Neuron (in vitro differentiated cells): ENCODE measurements around the gene SLC29A3.
"Not testable (repeated sequence)": the region's sequence is repeated elsewhere in the genome, so short reads cannot be mapped to it uniquely, and the experiment has no call there.

Experiments
- H2AFZ ChIP-seq: one replicate; pipeline ENCODE4 v1.6.1; 2013; ENCODE audit warnings: low read depth, mild to moderate bottlenecking, inconsistent platforms, low read length, moderate library complexity
- H3K27me3 ChIP-seq: one replicate; pipeline ENCODE4 v1.6.1; 2013; ENCODE audit warnings: low read length; ENCODE audit not compliant: insufficient read depth
- H3K36me3 ChIP-seq: one replicate; pipeline ENCODE4 v1.6.1; 2013; ENCODE audit warnings: low read length; ENCODE audit not compliant: insufficient read depth
- H3K4me1 ChIP-seq: one replicate; pipeline ENCODE4 v1.6.1; 2013; ENCODE audit warnings: low read length; ENCODE audit not compliant: insufficient read depth
- H3K4me3 ChIP-seq: 2 replicates; pipeline ENCODE4 v1.5.1; 2013; ENCODE audit warnings: mild to moderate bottlenecking, low read length, moderate library complexity
- H3K9me3 ChIP-seq: one replicate; pipeline ENCODE4 v1.6.1; 2013; ENCODE audit warnings: low read length

SLC29A3 gene

DNA sequence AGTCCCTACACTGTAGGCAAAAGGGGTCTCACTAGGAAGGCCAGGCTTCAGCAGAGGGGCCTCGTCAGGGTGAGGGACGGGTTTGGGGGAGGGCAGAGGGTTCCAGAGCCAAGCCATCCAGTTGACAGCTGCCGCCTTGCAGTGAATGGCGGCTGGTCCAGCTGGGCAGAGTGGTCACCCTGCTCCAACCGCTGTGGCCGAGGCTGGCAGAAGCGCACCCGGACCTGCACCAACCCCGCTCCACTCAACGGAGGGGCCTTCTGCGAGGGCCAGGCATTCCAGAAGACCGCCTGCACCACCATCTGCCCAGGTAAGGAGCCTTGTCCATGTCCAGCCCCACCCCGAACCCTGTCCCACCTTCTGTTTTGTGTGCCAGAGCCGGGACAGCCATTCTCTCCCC, 31.6 kb upstream of the SLC29A3 start:
- Histone ChIP-seq H3K9me3 (no peaks in the 10 kb centered on the region), H3K27me3 (peaks cover 3% of the 10 kb centered on the region), H2AFZ (no peak overlapping the region), H3K36me3 (no peaks in the 10 kb centered on the region), H3K4me3 (no peak overlapping the region), H3K4me1 (no peaks in the 10 kb centered on the region)

DNA sequence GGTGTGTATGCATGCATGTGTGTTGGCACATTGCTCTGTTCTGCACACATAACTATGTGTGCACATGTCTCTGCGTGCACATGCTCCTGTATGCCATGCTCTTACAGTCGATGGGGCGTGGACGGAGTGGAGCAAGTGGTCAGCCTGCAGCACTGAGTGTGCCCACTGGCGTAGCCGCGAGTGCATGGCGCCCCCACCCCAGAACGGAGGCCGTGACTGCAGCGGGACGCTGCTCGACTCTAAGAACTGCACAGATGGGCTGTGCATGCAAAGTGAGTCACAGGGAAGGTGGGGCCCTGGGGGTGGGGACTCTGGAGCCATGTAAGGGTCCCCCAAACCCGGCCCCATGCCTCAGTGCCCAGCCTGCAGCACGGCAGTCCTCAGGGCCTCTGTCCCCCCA, 30.6 kb upstream of the SLC29A3 start:
- Histone ChIP-seq H3K9me3 (no peaks in the 10 kb centered on the region), H2AFZ (no peak overlapping the region), H3K4me3 (no peak overlapping the region), H3K27me3 (peaks cover 3% of the 10 kb centered on the region), H3K4me1 (no peaks in the 10 kb centered on the region), H3K36me3 (no peaks in the 10 kb centered on the region)

GRCh38 chr10:71289421-71290130, 29.5 kb upstream of the SLC29A3 start:
- Histone ChIP-seq H3K9me3 (no peaks in the 10 kb centered on the region), H3K4me1 (no peaks in the 10 kb centered on the region), H3K4me3 (no peak overlapping the region), H3K27me3 (peaks cover 5% of the 10 kb centered on the region), H3K36me3 (no peaks in the 10 kb centered on the region), H2AFZ (no peak overlapping the region)

DNA sequence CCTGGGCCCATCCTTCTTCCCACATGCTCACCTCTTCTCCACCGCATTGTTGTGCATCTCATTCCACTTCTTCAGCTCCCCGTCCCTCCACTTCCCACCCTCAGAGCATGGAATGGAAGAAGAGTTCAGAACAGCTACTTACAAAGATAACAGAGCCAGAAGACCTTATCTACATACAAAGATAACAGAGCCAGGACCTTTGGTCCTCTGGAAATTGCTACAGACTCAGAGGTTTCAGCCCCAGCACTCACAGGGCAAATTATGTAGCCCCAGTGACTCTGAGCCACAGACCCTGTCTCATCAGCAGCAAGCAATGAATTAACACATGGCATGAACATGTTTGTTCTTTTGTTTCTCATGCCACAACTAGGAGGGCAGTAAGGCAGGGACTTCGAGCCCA, 28.7 kb upstream of the SLC29A3 start:
- Histone ChIP-seq H3K27me3 (peaks cover 5% of the 10 kb centered on the region), H3K4me3 (no peak overlapping the region), H3K36me3 (no peaks in the 10 kb centered on the region), H3K4me1 (no peaks in the 10 kb centered on the region), H3K9me3 (no peaks in the 10 kb centered on the region), H2AFZ (no peak overlapping the region)

GRCh38 chr10:71290806-71291527, 28.1 kb upstream of the SLC29A3 start:
- no peaks in the 10 kb centered on the region for H3K9me3 ChIP-seq
- peaks cover 5% of the 10 kb centered on the region for H3K27me3 ChIP-seq
- H3K36me3 ChIP-seq: no peaks in the 10 kb centered on the region
- H3K4me1 ChIP-seq: no peaks in the 10 kb centered on the region
- H2AFZ ChIP-seq: no peak overlapping the region
- H3K4me3 ChIP-seq: no peak overlapping the region

DNA sequence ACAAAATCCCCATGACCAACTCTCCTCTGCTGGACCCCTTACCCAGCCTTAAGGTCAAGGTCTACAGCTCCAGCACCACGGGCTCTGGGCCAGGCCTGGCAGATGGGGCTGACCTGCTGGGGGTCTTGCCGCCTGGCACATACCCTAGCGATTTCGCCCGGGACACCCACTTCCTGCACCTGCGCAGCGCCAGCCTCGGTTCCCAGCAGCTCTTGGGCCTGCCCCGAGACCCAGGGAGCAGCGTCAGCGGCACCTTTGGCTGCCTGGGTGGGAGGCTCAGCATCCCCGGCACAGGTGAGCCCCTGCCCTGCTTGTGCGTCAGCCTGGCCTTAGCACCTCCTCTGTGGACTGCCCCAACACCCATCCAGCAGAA, 27.5 kb upstream of the SLC29A3 start:
- peaks cover 11% of the 10 kb centered on the region for H3K27me3 ChIP-seq
- H2AFZ ChIP-seq: no peak overlapping the region
- H3K4me3 ChIP-seq: no peak overlapping the region
- H3K36me3 ChIP-seq: no peaks in the 10 kb centered on the region
- no peaks in the 10 kb centered on the region for H3K4me1 ChIP-seq
- no peaks in the 10 kb centered on the region for H3K9me3 ChIP-seq

DNA sequence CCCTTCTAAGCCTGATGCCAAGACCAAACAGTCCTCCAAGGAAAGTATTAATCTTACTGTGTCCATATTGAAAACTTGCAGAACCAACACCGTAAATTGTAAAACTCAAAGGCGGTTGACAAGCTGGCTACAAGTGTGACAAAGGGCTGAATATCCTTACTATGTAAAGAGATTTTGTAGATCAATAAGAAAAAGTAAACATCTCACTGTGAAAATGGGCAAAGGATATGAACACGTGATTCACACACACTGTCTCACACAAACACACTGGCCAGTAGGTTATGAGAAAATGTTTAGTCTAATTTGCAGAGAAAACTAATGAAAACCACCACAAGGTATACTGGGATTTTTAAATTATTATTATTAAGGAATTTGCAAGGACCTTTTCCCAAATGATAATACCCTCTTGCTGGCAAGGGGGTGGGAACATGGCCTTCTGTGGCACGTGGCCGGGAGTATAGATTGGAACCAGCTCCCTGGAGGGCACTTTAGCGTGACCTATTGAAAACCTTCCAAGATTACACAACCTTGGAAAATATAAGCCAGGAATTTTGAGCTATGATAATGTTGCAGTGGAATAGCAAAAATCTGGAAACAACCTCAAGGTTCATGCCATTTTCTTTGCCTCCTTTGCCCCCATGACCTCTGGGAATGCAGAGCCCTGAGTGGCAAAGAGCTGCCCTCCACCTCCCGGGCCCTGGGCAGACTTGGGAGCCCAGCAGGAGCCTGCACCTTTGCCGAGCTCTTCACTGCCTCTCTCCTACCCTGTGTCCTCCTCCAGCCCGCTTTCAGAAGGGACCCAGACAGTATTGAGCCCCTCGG, 26.2 kb upstream of the SLC29A3 start:
- Histone ChIP-seq H3K4me3 (no peak overlapping the region), H3K36me3 (no peaks in the 10 kb centered on the region), H3K9me3 (no peaks in the 10 kb centered on the region), H2AFZ (no peak overlapping the region), H3K4me1 (no peaks in the 10 kb centered on the region), H3K27me3 (peaks cover 11% of the 10 kb centered on the region)

- Histone ChIP-seq H3K9me3 (no peaks in the 10 kb centered on the region), H2AFZ (no peak overlapping the region), H3K27me3 (peaks cover 9% of the 10 kb centered on the region), H3K36me3 (no peaks in the 10 kb centered on the region), H3K4me3 (no peak overlapping the region), H3K4me1 (no peaks in the 10 kb centered on the region)
Measured at GRCh38 chr10:71293446-71294084, 25.5 kb upstream of the SLC29A3 start.

DNA sequence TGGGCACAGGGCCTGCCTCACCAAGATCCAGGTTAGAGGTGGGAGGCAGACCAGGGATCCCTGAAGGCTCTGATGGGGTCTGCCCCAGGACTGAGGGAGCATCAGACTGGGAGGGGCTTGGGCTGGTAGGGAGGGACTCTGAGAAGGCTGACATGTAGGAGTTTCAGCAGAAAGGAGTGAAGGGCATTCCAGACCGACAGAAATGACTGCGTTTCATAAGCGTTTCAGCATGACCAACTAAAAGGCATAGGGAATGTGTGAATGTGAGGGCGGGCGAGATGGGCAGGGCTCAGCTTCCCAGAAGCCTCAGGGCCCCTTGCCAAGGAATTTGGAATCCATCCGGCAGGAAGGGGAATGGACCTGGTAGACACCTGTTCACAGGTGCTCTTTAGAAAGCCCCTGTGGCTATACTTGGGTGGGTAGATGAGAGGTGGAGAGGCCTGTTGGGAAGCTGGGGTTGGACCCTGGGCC, 24.9 kb upstream of the SLC29A3 start:
- no peaks in the 10 kb centered on the region for H3K9me3 ChIP-seq
- peaks cover 10% of the 10 kb centered on the region for H3K27me3 ChIP-seq
- H3K4me1 ChIP-seq: no peaks in the 10 kb centered on the region
- no peaks in the 10 kb centered on the region for H3K36me3 ChIP-seq
- H3K4me3 ChIP-seq: no peak overlapping the region
- no peak overlapping the region for H2AFZ ChIP-seq

DNA sequence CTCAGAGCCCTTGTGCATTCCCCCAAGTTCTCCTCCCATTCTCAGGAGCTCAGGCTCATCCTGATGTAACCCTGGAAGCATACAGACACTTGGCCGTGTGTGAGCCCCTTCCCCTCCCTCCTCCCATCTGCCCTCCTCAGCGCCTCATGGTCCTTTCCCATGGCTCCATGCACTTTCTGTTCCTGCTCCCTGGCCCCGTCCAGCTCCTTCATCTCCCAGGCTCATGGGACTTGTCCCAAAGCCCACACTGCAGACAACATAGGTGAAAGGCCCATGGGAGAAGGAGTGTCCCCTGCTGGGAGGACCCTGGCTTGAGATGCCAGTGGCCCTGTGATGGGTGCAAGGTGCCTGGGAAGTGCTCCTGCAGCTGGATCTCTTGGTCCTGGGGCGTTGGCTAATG, 24.2 kb upstream of the SLC29A3 start:
- Histone ChIP-seq H2AFZ (no peak overlapping the region), H3K4me3 (no peak overlapping the region), H3K36me3 (no peaks in the 10 kb centered on the region), H3K27me3 (peaks cover 12% of the 10 kb centered on the region), H3K9me3 (no peaks in the 10 kb centered on the region), H3K4me1 (no peaks in the 10 kb centered on the region)

GRCh38 chr10:71295641-71296040, 23.4 kb upstream of the SLC29A3 start:
- Histone ChIP-seq H3K4me3 (no peak overlapping the region), H2AFZ (no peak overlapping the region), H3K36me3 (no peaks in the 10 kb centered on the region), H3K4me1 (no peaks in the 10 kb centered on the region), H3K27me3 (peaks cover 13% of the 10 kb centered on the region), H3K9me3 (no peaks in the 10 kb centered on the region)

DNA sequence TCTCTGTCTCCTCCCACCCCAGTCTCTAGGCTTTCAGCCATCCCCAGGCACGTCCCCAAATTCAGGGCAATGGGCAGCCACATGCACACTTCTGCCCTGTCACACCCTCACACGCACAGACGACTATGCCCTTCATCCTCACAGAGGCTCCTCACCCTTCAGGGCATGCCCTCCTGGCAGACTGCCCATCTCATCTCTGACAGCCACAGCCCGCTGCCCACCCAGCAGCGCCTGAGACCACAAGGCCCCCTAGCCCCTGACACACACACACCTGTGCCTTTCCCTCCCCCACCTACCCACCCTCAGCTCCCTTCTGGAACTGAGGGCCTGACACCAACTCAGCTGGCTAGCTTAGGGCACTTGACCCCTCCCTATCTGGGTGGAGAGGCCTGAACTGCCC, 23.0 kb upstream of the SLC29A3 start:
- Histone ChIP-seq H3K27me3 (peaks cover 16% of the 10 kb centered on the region), H2AFZ (no peak overlapping the region), H3K9me3 (no peaks in the 10 kb centered on the region), H3K4me1 (no peaks in the 10 kb centered on the region), H3K4me3 (no peak overlapping the region), H3K36me3 (no peaks in the 10 kb centered on the region)

DNA sequence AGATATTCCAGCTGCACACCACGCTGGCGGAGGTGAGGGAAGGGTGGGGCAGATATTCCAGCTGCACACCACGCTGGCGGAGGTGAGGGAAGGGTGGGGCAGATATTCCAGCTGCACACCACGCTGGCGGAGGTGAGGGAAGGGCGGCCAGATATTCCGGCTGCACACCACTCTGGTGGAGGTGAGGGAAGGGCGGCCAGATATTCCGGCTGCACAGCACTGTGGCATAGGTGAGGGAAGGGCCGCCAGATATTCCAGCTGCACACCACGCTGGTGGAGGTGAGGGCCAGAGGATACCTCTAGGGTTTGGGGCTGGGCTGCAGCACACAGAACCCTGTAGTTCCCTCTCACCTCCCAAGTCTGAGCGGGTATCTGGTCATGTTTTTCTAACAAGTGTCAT, 22.2 kb upstream of the SLC29A3 start:
- not testable (repeated sequence) for H3K4me3 ChIP-seq, H3K36me3 ChIP-seq, H3K4me1 ChIP-seq, H3K9me3 ChIP-seq, H2AFZ ChIP-seq
- peaks cover 16% of the 10 kb centered on the region for H3K27me3 ChIP-seq
